Subcutaneous adipose tissue (tissue), 4 donors: ENCODE data around the gene RGMB. TPM values are rescaled to one million over a fixed set of nuclear protein-coding genes. Genes with fewer than 3 reads are reported as not detected.

Source experiments
- total RNA-seq, 4 donors: library from RNA; depleted of rRNA; stranded (reverse); fragments of >200 nt; gene quantifications; one replicate each; pipeline ENCODE4 v1.1.0, GENCODE V29; 2016
- TF ChIP-seq, protein P1 (sequence below): fragments of 450-650 bp; IDR thresholded peaks from one replicate; pipeline ENCODE4 v1.5.1; 2016; ENCODE audit warnings: low read depth, mild to moderate bottlenecking, control low read depth, antibody characterized with exemption, moderate library complexity

RGMB gene
- total RNA-seq, 4 donors from 2014 or later: 9.0 to 36.0 (median 16.8) TPM

DNA sequence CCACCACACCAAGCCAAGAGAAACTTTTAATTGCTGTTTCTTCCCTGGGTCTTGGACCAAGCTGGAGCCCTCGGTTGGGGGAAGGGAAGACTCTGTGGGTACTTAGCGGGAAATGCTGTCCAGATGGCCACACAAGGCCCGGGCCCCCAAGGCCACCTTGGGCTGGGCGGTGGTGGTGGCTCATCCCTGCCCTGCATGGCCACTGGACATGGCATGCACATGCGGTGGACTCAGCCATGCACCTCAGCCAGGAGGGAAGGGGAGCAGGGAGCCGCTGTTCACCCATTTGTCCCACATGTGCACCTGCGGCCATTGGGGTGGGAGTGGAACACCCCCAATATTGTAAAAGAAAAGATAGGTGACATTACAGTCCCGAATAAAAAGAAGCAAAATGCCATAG, 72.4 kb downstream of the RGMB start:
- TF ChIP-seq, protein P1, sequence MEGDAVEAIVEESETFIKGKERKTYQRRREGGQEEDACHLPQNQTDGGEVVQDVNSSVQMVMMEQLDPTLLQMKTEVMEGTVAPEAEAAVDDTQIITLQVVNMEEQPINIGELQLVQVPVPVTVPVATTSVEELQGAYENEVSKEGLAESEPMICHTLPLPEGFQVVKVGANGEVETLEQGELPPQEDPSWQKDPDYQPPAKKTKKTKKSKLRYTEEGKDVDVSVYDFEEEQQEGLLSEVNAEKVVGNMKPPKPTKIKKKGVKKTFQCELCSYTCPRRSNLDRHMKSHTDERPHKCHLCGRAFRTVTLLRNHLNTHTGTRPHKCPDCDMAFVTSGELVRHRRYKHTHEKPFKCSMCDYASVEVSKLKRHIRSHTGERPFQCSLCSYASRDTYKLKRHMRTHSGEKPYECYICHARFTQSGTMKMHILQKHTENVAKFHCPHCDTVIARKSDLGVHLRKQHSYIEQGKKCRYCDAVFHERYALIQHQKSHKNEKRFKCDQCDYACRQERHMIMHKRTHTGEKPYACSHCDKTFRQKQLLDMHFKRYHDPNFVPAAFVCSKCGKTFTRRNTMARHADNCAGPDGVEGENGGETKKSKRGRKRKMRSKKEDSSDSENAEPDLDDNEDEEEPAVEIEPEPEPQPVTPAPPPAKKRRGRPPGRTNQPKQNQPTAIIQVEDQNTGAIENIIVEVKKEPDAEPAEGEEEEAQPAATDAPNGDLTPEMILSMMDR: no peak

Other genes starting within 250 kb of the RGMB start
- 100 to 1,000 TPM in 1 of 4 donors, 10 to 100 TPM in 3; 59.3 to 112 (median 69.0) TPM for gene CHD1, start 155.3 kb downstream of the RGMB start, total RNA-seq